NT2/D1 (cell line): ENCODE data around the gene CDC25B.

Source experiments
- SUZ12 ChIP-seq: IDR thresholded peaks from 2 replicates; pipeline ENCODE4 v1.6.1; 2011; ENCODE audit not compliant: insufficient read length, insufficient read depth; ENCODE audit errors: extremely low read depth
- YY1 ChIP-seq: IDR thresholded peaks from 2 replicates; pipeline ENCODE4 v1.6.1; 2011; ENCODE audit not compliant: insufficient read length, insufficient read depth
- ZNF274 ChIP-seq: IDR thresholded peaks from 2 replicates; pipeline ENCODE4 v1.6.1; 2011; ENCODE audit warnings: mild to moderate bottlenecking, low read depth, low read length

GRCh38 chr20:3802524-3803239, 6.6 kb downstream of the CDC25B start:
- TF ChIP-seq YY1 (no peak), ZNF274 (no peak), SUZ12 (no peak)
